NCI-H82 (cell line): Measurements from ENCODE around the gene BTN2A1.
"Not testable (repeated sequence)": the region's sequence is repeated elsewhere in the genome, so short reads cannot be mapped to it uniquely, and the experiment has no call there.

Experiments
- DNase-seq: peaks from one replicate; lab custom pipeline; 2025; lab: John Stamatoyannopoulos, UW

BTN2A1 gene

DNA sequence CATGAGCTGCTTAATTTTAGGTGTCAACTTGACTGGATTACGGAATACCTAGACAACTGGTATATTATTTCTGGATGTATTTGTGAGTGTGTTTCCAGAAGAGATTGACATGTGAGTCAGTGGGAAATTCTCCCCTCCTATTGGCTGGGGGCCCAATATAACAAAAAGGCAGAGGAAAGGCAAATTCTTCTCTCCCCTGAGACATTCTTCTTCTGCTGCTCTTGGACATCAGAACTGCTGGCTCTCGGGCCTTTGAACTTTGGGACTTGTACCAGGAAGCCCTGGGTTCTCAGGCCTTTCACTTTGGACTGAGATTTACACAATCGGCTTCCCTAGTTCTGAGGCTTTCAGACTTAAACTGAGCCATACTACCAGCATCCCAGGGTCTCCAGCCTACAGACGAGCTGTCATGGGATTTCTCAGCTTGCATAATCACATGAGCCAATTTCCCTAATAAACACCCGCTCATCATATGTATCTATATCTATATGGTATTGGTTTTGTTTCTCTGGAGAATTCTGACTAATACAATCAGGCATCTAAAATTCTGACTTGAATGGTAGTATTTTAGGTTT is 25.0 kb upstream of the BTN2A1 start:
- no peak for DNase-seq

DNA sequence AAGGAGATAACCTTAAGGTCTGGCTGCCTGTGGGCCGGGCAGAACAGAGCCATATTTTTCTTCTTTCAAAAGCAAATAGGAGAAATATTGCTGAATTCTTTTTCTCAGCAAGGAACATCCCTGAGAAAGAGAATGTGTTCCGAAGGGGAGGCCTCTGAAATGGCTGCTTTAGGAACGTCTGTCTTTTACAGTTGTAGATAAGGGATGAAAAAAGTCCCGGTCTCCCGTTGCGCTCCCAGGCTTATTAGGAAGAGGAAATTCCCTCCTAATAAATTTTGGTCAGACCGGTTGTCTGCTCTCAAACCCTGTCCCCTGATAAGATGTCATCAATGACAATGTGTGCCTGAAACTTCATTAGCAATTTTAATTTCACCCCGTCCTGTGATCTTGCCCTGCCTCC is 24.1 kb upstream of the BTN2A1 start:
- DNase-seq, result peak; percentile 18

DNA sequence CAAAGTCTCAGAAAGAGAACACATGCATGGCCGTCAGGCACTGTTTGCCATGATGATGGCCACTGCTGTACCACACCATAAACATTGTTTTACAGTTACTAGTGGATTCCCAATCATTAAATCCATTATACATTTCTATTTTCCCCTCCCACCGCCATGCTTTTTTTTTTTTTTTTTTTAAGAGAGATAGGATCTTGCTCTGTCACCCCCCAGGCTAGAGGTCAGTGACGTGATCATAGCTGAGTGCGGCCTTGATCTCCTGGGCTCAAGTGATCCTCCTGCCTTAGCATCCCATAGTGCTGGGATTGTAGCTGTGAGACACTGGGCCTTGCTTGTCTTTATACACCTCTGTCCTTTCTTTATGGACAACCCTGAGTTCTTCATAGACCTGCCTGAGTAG is 21.7 kb upstream of the BTN2A1 start:
- no peak for DNase-seq

DNA sequence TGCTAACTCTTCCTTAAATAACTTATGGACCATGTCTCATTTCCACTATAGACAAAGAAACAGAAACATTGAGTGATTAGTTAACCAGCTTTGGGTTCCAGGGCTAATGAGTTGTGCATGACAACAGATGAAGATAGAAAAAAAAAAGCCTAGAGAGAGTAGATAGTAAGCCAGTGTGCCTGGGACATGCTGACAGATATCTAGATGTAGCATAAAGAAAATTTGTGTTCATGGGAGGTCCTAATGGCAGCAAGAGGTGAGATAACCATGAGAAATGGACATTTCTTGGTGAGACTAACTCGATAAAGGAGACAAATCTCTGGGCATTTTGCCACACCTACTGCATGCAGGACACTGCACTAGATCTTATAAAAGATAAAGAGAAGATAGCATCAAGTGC is 20.2 kb upstream of the BTN2A1 start:
- DNase-seq, result no peak

DNA sequence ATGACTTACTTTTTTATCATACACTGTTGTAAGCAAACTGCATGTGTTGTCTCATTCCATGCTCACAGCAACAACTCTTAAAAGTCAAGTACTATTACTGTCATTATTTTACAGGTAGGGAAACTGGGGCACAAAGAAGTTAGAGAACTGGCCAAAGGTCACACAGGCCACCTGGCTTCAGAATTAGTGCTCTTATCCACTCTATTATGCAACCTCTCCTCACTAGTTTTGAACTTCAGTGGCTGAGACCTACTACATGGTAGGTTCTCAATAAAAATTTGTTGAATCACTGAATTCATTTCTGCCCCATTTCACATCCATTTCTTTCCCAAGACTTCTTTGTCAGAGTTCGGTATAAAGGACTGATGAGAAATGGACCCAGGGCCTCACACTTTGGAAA is 19.8 kb upstream of the BTN2A1 start:
- no peak for DNase-seq

DNA sequence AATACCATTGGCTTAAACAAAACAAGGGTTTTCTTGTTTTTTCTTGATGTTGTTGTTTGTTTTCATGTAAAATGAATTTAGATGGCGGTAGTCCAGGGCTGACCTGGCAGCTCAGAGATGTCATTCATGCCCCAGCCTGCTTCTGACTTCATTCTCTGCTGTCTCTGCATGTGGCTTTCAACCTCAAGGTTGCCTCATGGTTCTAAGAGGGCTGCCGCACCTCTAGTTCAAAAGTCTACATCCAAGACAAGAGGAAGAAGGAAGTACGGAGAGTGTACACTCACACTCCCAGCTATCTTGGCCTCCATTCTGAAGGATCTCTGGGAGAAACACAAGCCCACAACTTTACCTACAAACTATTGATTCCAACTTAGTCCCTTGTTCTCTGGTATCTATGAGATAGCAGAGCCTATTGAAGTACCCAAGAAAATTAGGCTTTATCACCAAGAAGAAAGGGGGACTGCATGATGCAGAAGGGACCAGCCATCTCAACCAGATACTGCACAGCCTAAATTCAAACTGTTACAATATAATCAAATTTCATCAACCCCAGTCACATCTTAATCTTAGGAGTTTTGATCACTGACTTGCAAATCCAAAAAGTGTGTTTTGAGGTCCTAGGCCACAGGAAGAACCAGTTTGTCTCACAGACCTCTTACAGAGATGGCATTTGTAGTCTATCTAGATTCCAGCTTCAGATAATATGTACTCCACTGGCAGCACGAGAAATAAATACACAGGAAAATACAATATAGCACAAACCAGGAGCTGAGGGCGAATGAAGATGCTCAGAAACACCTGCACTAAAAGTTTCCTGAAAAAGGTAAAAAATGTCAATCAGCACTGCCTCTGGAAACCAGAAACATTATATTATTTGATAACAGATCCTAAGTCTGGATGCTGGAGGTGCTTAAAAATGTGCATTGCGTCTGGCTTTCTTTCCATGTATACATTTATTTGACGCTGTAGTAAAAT is 18.3 kb upstream of the BTN2A1 start:
- DNase-seq, result no peak

DNA sequence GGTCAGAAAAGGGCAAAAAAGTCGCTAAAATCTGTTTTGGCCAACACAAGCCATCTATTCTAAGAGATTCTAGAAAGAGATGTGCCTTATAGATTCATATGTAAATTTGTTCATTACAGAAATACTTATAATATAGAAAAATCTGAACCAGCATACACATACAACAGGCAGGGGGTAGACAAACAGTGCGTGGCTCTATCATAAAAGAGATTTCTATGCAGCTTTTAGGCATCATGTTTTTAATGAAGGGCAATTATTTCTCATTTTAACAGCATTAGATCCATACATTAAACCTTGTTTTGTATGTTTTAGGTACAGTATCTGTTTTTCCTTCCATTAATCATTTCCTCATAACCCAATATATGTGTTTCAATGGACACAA is 16.8 kb upstream of the BTN2A1 start:
- no peak for DNase-seq

DNA sequence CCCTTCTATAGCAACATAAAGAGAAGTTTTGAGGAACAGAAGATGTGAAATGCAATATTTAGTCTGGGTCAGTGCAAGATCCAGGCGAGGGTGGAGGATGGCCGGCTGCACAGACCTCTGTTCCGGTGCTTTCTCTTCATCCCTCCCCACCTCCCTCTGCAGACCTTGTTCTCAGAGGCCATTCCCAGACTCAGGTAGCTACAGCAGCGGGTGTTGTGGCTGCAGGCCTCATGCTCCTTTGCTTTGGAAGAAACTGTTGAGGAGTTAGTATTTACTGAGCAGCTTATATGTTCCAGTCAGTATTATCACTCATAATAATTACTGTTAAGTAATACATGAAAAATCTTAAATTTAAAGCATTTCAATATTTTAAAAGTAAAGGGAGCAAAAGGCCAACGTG is 15.8 kb upstream of the BTN2A1 start:
- no peak for DNase-seq

DNA sequence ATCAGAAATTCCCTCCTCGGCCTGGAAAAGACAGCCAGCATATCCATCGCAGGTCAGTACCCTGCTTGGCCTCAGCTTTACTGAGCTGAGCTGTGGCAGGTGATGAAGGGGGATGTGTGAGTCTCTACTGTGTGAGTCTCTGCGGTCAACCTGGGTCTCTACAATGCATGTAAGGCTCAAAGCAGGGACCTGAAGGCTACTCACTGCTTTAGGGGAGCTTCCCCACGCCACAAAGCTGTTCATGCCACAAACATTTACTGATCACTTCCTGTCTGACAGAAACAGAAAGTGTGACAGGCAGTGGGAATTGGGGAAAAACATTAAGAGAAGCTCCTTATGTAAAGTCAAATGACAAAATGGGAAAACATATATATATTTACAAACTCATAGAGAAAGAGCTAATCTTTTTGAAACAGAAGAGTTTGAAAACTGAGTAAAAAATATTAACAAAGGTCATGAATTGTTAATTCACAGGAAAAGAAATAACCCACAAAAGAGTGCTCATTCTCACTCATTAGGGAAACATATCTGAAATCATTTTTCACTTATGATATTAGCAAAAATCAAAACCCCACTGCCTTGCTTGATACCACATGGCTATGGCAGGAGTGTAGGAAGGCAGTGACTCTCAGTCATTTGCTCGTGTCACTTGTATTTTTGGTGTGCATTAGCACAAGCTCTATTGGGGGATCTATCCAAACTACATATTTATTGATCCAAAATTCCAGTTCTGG is 11.7 kb upstream of the BTN2A1 start:
- DNase-seq, result no peak

DNA sequence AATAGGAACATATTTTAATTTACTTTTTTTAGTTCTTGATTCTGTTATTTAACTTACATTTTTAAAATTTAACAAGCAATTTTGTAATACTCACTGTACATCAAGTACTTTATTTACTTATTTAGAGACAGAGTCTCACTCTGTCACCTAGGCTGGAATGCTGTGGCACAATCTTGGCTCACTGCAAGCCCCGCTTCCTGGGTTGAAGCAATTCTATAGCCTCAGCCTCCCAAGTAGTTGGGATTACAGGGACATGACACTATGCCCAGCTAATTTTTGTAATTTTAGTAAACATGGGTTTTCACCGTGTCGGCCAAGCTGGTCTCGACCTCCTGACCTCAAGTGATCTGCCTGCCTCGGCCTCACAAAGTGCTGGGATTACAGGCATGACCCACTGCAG is 10.5 kb upstream of the BTN2A1 start:
- no peak for DNase-seq

DNA sequence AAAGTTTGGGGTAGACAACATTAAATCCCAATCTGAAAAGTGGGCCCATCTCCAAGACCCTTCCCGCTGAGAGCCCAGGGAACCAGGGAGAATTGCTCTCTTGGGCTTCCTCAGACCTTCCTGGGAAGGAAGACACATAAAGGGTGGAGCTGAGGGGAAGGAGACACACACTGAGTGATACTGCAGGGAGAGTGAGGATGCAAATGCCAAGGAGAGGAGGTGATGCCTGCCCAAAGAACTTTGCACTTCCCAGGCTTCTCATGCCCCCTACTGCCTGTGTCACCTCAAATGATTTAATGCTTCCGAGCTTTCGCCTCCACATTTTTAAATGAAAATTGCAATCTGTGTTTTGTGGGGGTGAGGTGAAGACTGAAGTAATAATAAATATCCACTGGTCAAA is 7.5 kb upstream of the BTN2A1 start:
- no peak for DNase-seq

DNA sequence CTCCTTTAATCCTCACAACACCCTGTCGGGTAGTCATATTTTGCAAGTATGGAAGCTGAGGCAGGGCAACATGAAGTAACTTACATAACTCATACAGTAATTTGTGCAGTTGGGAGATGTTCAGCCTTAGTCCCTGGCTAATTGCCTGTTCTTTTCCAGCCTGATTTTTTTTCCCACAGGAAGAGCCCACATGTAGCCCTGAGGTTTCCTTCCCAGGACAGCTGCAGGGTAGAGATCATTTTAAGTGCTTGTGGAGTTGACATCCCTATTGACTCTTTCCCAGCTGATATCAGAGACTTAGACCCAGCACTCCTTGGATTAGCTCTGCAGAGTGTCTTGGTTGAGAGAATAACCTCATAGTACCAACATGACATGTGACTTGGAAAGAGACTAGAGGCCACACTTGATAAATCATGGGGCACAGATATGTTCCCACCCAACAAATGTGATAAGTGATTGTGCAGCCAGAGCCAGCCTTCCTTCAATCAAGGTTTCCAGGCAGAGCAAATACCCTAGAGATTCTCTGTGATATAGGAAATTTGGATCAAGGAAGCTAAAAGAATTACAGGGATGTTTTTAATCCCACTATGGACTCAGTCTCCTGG is 5.0 kb upstream of the BTN2A1 start:
- no peak for DNase-seq

DNA sequence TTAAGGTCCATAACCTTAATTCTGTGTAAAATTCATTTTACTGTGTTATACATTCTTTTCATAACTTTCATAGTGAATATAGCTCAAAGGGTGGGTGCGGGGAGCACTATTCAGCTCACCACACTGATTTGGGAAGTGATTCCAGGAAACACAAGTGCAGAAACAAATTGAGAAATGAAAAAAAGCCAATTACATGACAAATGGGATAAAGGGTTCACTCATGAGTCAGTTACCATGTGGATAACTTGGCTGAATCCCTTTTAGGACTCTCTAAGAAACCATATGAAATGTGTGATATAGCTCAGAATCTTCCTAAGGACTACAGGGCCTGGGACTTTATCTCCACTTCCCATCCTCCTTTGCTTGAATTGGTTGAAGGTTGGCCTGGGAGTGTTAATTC is 3.1 kb upstream of the BTN2A1 start:
- DNase-seq, result peak; percentile 17

DNA sequence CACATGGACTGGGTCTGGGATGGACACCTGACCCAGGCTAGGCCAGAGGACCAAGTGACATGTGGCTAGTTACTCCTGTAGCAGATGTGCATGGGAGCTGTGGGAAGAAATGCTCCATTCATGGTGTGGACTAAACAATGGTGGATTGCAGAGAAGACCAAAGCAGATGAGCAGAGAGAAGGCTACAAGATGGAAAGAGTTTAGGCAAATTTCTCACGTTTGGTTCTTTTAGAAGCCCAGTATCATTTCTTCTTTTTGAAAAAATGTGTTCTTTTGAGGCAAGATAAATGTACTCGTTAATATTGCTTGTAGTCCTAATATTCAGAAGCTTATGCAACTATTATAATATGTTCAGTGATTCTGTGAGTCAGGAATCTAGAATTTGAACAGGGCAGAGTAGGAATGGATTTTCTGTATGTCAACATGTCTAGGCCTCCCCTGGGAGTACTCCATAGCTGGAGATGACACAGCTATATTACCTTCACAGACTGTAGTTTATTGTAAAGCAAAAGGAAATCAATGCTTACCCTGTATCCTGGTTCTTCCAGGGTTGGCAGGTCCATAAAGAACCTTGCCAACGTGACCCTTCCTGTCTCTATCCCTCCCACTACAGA is 2.3 kb upstream of the BTN2A1 start:
- DNase-seq, result no peak

DNA sequence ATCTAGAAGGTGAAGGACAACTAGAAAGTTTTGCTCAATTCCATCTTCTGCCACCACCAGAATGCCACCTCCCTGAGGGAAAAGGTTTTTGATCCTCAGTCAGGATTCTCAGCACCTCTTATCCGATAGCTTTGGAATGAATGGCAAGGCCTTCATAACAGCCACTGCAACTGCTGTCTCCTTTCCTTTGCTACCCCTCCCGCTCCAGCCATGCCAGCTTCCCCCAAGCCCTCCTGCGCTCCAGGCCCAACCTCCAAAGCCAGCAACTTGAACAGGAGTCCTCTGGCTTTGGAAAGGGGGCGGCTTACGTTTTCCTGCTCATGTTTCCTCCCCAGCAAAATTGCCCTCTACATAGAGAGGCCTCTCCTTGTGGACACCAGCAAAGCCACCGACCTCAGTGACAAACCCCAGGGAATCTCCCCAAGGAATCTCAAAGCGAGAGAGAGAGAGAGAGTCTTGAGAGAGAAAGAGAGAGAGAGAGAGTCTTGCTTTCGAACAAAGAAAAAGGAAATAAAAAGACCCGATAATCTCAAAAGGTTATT is 420 bp upstream of the BTN2A1 start:
- peak; percentile 77 for DNase-seq

DNA sequence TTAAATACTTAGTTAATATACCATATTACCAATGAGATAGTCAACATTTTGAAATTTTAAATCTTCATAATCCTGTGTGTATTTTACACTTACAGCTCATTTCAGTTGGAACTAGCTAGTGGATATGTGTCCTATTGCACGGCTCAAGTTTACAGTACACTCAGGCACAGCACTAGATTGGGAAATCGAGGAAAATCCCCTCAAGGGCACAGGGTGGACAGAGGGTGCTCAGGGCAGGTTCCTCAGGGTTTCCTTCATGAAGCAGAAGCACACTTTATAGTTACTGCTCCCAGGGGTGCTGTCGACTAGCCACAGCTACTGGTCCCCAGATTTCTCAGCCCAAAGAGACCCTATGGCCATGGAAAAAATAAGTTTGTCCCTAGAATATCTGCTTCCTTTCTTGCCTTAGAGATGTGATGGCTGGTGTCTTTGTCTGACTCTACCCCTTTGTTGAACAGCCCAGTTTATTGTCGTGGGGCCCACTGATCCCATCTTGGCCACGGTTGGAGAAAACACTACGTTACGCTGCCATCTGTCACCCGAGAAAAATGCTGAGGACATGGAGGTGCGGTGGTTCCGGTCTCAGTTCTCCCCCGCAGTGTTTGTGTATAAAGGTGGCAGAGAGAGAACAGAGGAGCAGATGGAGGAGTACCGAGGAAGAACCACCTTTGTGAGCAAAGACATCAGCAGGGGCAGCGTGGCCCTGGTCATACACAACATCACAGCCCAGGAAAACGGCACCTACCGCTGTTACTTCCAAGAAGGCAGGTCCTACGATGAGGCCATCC is 1.5 kb downstream of the BTN2A1 start:
- DNase-seq, result no peak

DNA sequence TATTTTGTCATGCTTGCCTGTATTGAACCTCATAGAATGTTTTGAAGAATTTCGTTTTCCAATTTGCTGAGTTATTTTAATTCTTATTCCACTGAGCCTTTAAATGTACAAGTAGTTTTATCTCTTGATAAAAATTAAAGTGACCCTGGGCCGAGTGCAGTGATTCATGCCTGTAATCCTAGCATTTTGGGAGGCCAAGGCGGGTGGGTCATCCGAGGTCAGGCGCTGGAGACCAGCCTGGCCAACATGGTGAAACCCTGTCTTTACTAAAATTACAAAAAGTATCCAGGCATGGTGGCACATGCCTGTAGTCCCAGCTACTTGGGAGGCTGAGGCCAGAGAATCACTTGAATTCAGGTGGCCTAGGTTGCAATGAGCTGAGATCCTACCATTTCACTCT is 3.6 kb downstream of the BTN2A1 start:
- not testable (repeated sequence) for DNase-seq

DNA sequence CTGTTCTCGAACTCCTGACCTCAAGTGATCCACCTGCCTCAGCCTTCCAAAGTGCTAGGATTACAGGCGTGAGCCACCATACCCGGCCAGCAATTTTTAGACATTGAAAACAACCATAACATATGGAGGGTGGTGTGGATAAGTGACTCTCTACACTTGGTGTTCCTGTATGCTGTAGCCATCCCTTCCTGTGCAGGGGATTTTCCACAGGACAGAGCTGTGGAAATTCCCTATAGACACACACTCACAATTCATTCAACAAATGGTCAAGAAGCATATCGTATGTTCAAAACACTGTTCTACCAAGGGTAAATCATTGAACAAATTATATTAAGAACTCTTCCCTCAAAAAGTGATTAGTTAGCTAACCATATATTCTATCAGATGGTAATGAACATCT is 6.3 kb downstream of the BTN2A1 start:
- no peak for DNase-seq

DNA sequence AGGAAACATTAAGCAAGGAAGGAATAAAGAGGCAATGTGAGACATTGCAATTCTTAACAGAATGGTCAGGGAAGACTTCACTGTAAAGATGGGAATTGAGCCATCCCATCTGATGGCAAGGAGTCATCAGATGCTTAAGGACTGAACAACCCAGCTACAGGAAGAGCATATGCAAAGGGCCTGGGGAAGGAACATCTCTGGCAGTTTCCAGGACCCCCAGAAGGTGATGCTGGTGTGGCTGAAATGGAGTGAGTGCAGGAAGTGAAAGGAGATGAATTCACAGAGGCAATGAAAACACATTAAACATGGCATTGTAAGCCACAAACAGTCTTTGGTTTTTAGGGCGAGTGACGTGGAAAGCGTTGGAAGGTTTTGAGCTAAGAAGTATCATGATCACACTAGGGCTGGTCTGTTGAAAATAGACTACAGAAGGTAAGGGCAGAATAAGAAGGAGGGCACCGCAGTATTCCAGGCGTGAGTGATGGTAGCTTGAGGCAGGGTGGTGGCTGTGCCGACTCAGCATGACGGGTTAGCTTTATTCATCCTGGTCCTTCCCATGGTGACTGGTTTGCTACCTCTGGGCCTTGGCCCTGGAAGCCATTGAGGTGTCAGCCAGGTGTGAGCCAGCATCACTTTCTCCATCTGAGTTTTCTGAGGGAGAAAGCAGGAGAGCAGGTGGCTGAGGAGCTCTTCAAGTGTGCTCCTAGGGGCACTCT is 6.8 kb downstream of the BTN2A1 start:
- DNase-seq, result no peak

DNA sequence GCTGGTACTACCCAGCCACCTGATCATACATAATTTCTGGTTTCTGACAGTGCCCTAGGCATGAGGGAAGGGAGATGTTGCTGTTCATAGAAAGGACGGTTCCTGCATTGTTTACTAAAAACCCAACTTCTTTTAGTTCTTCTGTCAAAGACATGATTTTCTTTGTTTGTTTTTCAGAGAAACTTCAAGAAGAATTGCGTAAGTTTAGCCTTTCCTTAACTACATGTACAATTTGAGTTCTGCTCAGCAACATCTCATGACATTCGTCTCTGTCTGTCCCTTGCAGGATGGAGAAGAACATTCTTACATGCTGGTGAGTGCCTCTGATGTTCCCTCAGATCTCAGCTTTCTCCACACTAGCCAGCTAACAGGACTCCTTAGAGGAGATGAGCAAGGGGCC is 8.0 kb downstream of the BTN2A1 start:
- DNase-seq, result no peak
